ENCODE data around the gene ARHGAP15. TPM values are rescaled to one million over a fixed set of nuclear protein-coding genes. Genes with fewer than 3 reads are reported as not detected.

Gene ARHGAP15
- total RNA-seq, 2 experiments from 2014 or later = 72.1 to 98.4 TPM

- no peaks in the 10 kb centered on the region for H3K9me3 ChIP-seq (ENCODE audit: low read length)
- no peaks in the 10 kb centered on the region for H3K9me2 ChIP-seq (ENCODE audit: insufficient read depth, low read length)
- H3K27ac ChIP-seq (ENCODE audit: low read depth, low read length, poor library complexity, severe bottlenecking) = no peak overlapping the region
- H3K4me1 ChIP-seq (ENCODE audit: insufficient read depth, low read length, poor library complexity, severe bottlenecking) = no peaks in the 10 kb centered on the region
- no peaks in the 10 kb centered on the region for H3K36me3 ChIP-seq (ENCODE audit: insufficient read depth, low read length)
- no TSS peak for BruUV-seq (replicated peaks)
- intact Hi-C loops (cut with micrococcal nuclease; ENCODE audit: unreplicated experiment) = no loop called here
- DNase-seq (ENCODE audit: low spot score) = no peak
- no peak overlapping the region for H3K4me2 ChIP-seq (ENCODE audit: low read length)
- H3K4me3 ChIP-seq (ENCODE audit: low read depth, low read length, poor library complexity, severe bottlenecking) = no peak overlapping the region
- no peak overlapping the region for H2AFZ ChIP-seq (ENCODE audit: low read length)
- ChIA-PET POLR2A (no interaction called here), CTCF (ENCODE audit: unreplicated experiment) (no interaction called here)
- TF ChIP-seq CTCF (conservative IDR thresholded peaks at IDR 0.05; ENCODE audit: low read length) (no peak), EZH2phosphoT487 (IDR thresholded peaks at IDR 0.05; ENCODE audit: borderline replicate concordance, low read depth, low read length) (no peak)
- no peaks in the 10 kb centered on the region for H4K20me1 ChIP-seq (ENCODE audit: insufficient read depth, low read length)
- no peaks in the 10 kb centered on the region for H3K79me2 ChIP-seq (ENCODE audit: insufficient read depth, low read depth, low read length)
These were observed 565.1 kb downstream of the ARHGAP15 start for GRCh38 chr2:143694335-143694734.

GRCh38 chr2:143696651-143697050, 567.4 kb downstream of the ARHGAP15 start:
- Histone ChIP-seq H3K27ac (ENCODE audit: low read depth, low read length, poor library complexity, severe bottlenecking) (no peak overlapping the region), H3K4me2 (ENCODE audit: low read length) (no peak overlapping the region), H3K79me2 (ENCODE audit: insufficient read depth, low read depth, low read length) (no peaks in the 10 kb centered on the region), H3K36me3 (ENCODE audit: insufficient read depth, low read length) (no peaks in the 10 kb centered on the region), H2AFZ (ENCODE audit: low read length) (no peak overlapping the region), H3K4me3 (ENCODE audit: low read depth, low read length, poor library complexity, severe bottlenecking) (no peak overlapping the region), H3K9me3 (ENCODE audit: low read length) (no peaks in the 10 kb centered on the region), H3K4me1 (ENCODE audit: insufficient read depth, low read length, poor library complexity, severe bottlenecking) (no peaks in the 10 kb centered on the region), H3K9me2 (ENCODE audit: insufficient read depth, low read length) (no peaks in the 10 kb centered on the region), H4K20me1 (ENCODE audit: insufficient read depth, low read length) (no peaks in the 10 kb centered on the region)
- DNase-seq (ENCODE audit: low spot score) = no peak
- intact Hi-C loops (cut with micrococcal nuclease; ENCODE audit: unreplicated experiment) = no loop called here
- ChIA-PET CTCF (ENCODE audit: unreplicated experiment) (no interaction called here), POLR2A (interaction anchor here (0.5 kb wide), 1 partner anchor 17 kb away, joined by 5 read pairs; no protein-coding TSS in a partner anchor)
- no peak for TF ChIP-seq CTCF (conservative IDR thresholded peaks at IDR 0.05; ENCODE audit: low read length)
- TF ChIP-seq EZH2phosphoT487 (IDR thresholded peaks at IDR 0.05; ENCODE audit: borderline replicate concordance, low read depth, low read length) = no peak
- no TSS peak for BruUV-seq (replicated peaks)

GRCh38 chr2:143697744-143698143, 568.5 kb downstream of the ARHGAP15 start:
- H3K4me2 ChIP-seq (ENCODE audit: low read length) = no peak overlapping the region
- DNase-seq (ENCODE audit: low spot score) = no peak
- intact Hi-C loops (cut with micrococcal nuclease; ENCODE audit: unreplicated experiment) = no loop called here
- no peak overlapping the region for H2AFZ ChIP-seq (ENCODE audit: low read length)
- no peaks in the 10 kb centered on the region for H3K9me3 ChIP-seq (ENCODE audit: low read length)
- ChIA-PET CTCF (ENCODE audit: unreplicated experiment) (no interaction called here), POLR2A (interaction anchor here (0.6 to 1.4 kb wide), 2 partner anchors 22 to 1790 kb away, joined by 3 to 4 read pairs; no protein-coding TSS in a partner anchor)
- no peak overlapping the region for H3K27ac ChIP-seq (ENCODE audit: low read depth, low read length, poor library complexity, severe bottlenecking)
- no peaks in the 10 kb centered on the region for H3K79me2 ChIP-seq (ENCODE audit: insufficient read depth, low read depth, low read length)
- no peaks in the 10 kb centered on the region for H3K9me2 ChIP-seq (ENCODE audit: insufficient read depth, low read length)
- H3K36me3 ChIP-seq (ENCODE audit: insufficient read depth, low read length) = no peaks in the 10 kb centered on the region
- H4K20me1 ChIP-seq (ENCODE audit: insufficient read depth, low read length) = no peaks in the 10 kb centered on the region
- no peak overlapping the region for H3K4me3 ChIP-seq (ENCODE audit: low read depth, low read length, poor library complexity, severe bottlenecking)
- H3K4me1 ChIP-seq (ENCODE audit: insufficient read depth, low read length, poor library complexity, severe bottlenecking) = no peaks in the 10 kb centered on the region
- no TSS peak for BruUV-seq (replicated peaks)
- no peak for TF ChIP-seq CTCF (conservative IDR thresholded peaks at IDR 0.05; ENCODE audit: low read length)
- no peak for TF ChIP-seq EZH2phosphoT487 (IDR thresholded peaks at IDR 0.05; ENCODE audit: borderline replicate concordance, low read depth, low read length)

Data from OCI-LY7 (cell line).